HCT116 (cell line): ENCODE measurements around the gene MTA2. TPM values are rescaled to one million over a fixed set of nuclear protein-coding genes. Genes with fewer than 3 reads are reported as not detected.

ENCODE experiments used
- ATAC-seq: fragments of 200-7000 bp; cut with Tn5 transposase; 2 replicates; pipeline ENCODE4 v1.9.1; 2020; ENCODE audit warnings: mild to moderate bottlenecking, moderate library complexity
- BruUV-seq: library from RNA; stranded (reverse); fragments of 400-500 nt; replicated peaks from 2 replicates; lab custom pipeline; 2021; lab: Mats Ljungman, UMichigan
- CTCF ChIA-PET: fragments of 300-600 bp; sonication (Branson Sonifier 250); formaldehyde crosslinking; loops from one replicate; lab custom pipeline; 2021; ENCODE audit warnings: antibody characterized with exemption; lab: Charles Lee
- POLR2A ChIA-PET: fragments of 300-600, 350-600 bp; sonication (Branson Sonifier 250); formaldehyde crosslinking; loops from one replicate; lab custom pipeline; 2021; ENCODE audit warnings: antibody characterized with exemption; lab: Charles Lee
- RAD21 ChIA-PET, 2 experiments: fragments of 300-600 bp; sonication (Branson Sonifier 250); formaldehyde crosslinking; loops; one replicate each; lab custom pipeline; 2023; ENCODE audit warnings: low total read pairs in 2 of 2; ENCODE audit not compliant: uncharacterized antibody in 2 of 2, unreplicated experiment in 2 of 2, low non-redundant PET in 1 of 2; lab: Charles Lee
- DNase-seq: peaks from one replicate; pipeline ENCODE4 v3.0.0-alpha.2; 2010; ENCODE audit warnings: low read depth, low spot score
- H2AFZ ChIP-seq: fragments of 200-600 bp; shearing (Covaris generic), sonication (generic); 2 replicates; pipeline ENCODE4 v1.6.1; 2017; ENCODE audit warnings: low read depth, mixed run types, mixed read lengths, antibody characterized with exemption, low read length; ENCODE audit not compliant: poor library complexity, severe bottlenecking
- H3K27ac ChIP-seq: 2 replicates; pipeline ENCODE4 v1.5.1; 2012; ENCODE audit warnings: low read depth, low read length
- H3K27me3 ChIP-seq: fragments of 200-600 bp; sonication (generic); 2 replicates; pipeline ENCODE4 v1.6.1; 2016; ENCODE audit warnings: mixed run types, low read length, mixed read lengths; ENCODE audit not compliant: insufficient read depth
- H3K36me3 ChIP-seq, 2 experiments: fragments of 200-500 bp in 1 of 2; fragments of 200-600 bp in 1 of 2; sonication (Bioruptor generic) in 1 of 2; sonication (generic) in 1 of 2; 2 replicates each; pipeline versions ENCODE4 v1.5.1 to v1.6.1; 2014 to 2016; ENCODE audit warnings: low read length in 2 of 2, inconsistent platforms in 1 of 2, mixed read lengths in 1 of 2, mixed run types in 1 of 2; ENCODE audit not compliant: insufficient read depth in 2 of 2, control insufficient read depth in 1 of 2
- H3K4me1 ChIP-seq, 2 experiments: fragments of 200-600 bp in 1 of 2; sonication (generic) in 1 of 2; 2 replicates each; pipeline versions ENCODE4 v1.5.1 to v1.6.1; 2012 to 2017; ENCODE audit warnings: low read length in 2 of 2, inconsistent platforms in 1 of 2, mild to moderate bottlenecking in 1 of 2, mixed read lengths in 1 of 2, mixed run types in 1 of 2, moderate library complexity in 1 of 2; ENCODE audit not compliant: insufficient read depth in 2 of 2, control insufficient read depth in 1 of 2
- H3K4me2 ChIP-seq: fragments of 200-600 bp; sonication (generic); 2 replicates; pipeline ENCODE4 v1.6.1; 2017; ENCODE audit warnings: mixed run types, low read length, mixed read lengths
- H3K4me3 ChIP-seq, 2 experiments: fragments of 200-600 bp in 1 of 2; sonication (generic) in 1 of 2; replicated peaks in 1 of 2; 2 replicates each; pipeline ENCODE4 v1.5.1; 2011 to 2016; ENCODE audit warnings: low read length in 2 of 2, control low read depth in 1 of 2, low read depth in 1 of 2, mild to moderate bottlenecking in 1 of 2, mixed read lengths in 1 of 2, mixed run types in 1 of 2
- H3K79me2 ChIP-seq: fragments of 200-600 bp; sonication (generic); 2 replicates; pipeline ENCODE4 v1.6.1; 2017; ENCODE audit warnings: mild to moderate bottlenecking, mixed run types, low read length, moderate library complexity, mixed read lengths; ENCODE audit not compliant: insufficient read depth
- H3K9ac ChIP-seq: fragments of 200-600 bp; sonication (generic); 2 replicates; pipeline ENCODE4 v1.6.1; 2016; ENCODE audit warnings: low read length, mixed read lengths
- H3K9me2 ChIP-seq: fragments of 200-600 bp; sonication (generic), shearing (Covaris generic); 2 replicates; pipeline ENCODE4 v1.6.1; 2017; ENCODE audit warnings: mixed run types, mild to moderate bottlenecking, moderate library complexity; ENCODE audit not compliant: insufficient read depth
- H3K9me3 ChIP-seq, 2 experiments: fragments of 200-500 bp in 1 of 2; fragments of 200-600 bp in 1 of 2; sonication (Bioruptor generic) in 1 of 2; sonication (generic) in 1 of 2; 2 replicates each; pipeline ENCODE4 v1.6.1; 2014 to 2017; ENCODE audit warnings: low read length in 2 of 2, mixed read lengths in 2 of 2, inconsistent platforms in 1 of 2, low read depth in 1 of 2, mild to moderate bottlenecking in 1 of 2, mixed run types in 1 of 2, moderate library complexity in 1 of 2; ENCODE audit not compliant: control insufficient read depth in 1 of 2, insufficient read depth in 1 of 2
- H4K20me1 ChIP-seq: fragments of 200-600 bp; sonication (generic), shearing (Covaris generic); 2 replicates; pipeline ENCODE4 v1.6.1; 2017; ENCODE audit warnings: mixed run types, mild to moderate bottlenecking, moderate library complexity; ENCODE audit not compliant: insufficient read depth
- EZH2phosphoT487 ChIP-seq: fragments of 200-600 bp; IDR thresholded peaks from 2 replicates; pipeline ENCODE4 v1.6.1; 2018; ENCODE audit warnings: antibody characterized with exemption, borderline replicate concordance
- FOSL1 ChIP-seq: IDR thresholded peaks from 2 replicates; pipeline ENCODE4 v1.6.1; 2012; ENCODE audit warnings: low read depth
- JUND ChIP-seq: IDR thresholded peaks from 2 replicates; pipeline ENCODE4 v1.6.1; 2012
- POLR2A ChIP-seq: IDR thresholded peaks from 2 replicates; pipeline ENCODE4 v1.7.0; 2011; ENCODE audit warnings: borderline replicate concordance; ENCODE audit not compliant: insufficient read depth, insufficient read length; ENCODE audit errors: extremely low read depth
- SIN3A ChIP-seq: IDR thresholded peaks from 2 replicates; pipeline ENCODE4 v1.6.1; 2012; ENCODE audit warnings: low read depth
- ZNF274 ChIP-seq: fragments of 200-500 bp; sonication (Bioruptor generic); IDR thresholded peaks from 2 replicates; pipeline ENCODE4 v1.6.1; 2014; ENCODE audit warnings: mild to moderate bottlenecking, low read depth, low read length, inconsistent platforms
- intact Hi-C: fragments of 100-400 bp; cut with micrococcal nuclease; formaldehyde crosslinking; loops from 2 replicates; pipeline ENCODE4 v1.10.0; 2022
- total RNA-seq: library from RNA; stranded (reverse); gene quantifications from one replicate; pipeline ENCODE4 v1.2.1, GENCODE V29; 2021; ENCODE audit not compliant: unreplicated experiment
- TF ChIP-seq, protein P1 (sequence below): IDR thresholded peaks from 2 replicates; pipeline ENCODE4 v1.6.1; 2012; ENCODE audit warnings: low read depth
- TF ChIP-seq, protein P2 (sequence below): IDR thresholded peaks from 2 replicates; pipeline ENCODE4 v1.6.1; 2012

Gene MTA2
- total RNA-seq, 1 experiment from 2014 or later = 98.9 TPM

DNA sequence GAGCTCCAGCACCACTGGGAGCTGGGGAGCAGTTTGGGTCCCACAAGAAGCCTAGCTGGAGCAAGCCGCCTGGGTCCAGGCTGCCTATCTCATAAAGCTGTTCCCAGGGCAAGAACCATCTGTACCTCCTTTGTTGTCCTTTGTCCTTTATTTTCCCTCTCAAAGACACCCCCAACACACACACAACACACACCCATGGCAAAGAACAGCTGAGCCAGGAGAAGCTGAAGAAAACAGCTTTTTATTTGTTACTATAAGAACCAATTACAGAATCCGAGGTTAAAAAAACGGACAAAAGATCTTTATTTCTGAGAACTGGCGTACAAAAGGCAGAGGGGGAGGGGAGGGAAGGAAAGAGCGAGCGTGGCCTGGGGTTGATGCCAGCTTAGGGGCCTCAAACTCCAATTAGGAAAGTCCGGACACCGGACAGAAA, 8.7 kb downstream of the MTA2 start:
- peaks cover 61% of the 10 kb centered on the region for H3K79me2 ChIP-seq
- POLR2A ChIA-PET = interaction anchor here (1.1 to 3.6 kb wide), 8 partner anchors 9 to 263 kb away, joined by 3 to 52 read pairs (median 9); partner anchors contain the start of genes C11orf98, CSKMT, EEF1G and MTA2

More for the DNA sequence above, 8.7 kb downstream of the MTA2 start:
- no peaks in the 10 kb centered on the region for H3K9me3 ChIP-seq
- no peaks in the 10 kb centered on the region for H4K20me1 ChIP-seq
- no peak for ATAC-seq
- no peak overlapping the region; a peak in 1 of 4 replicates for H3K4me3 ChIP-seq
- DNase-seq = no peak
- no peaks in the 10 kb centered on the region for H3K9me2 ChIP-seq
- no TSS peak for BruUV-seq
- peaks cover 21 to 36% of the 10 kb centered on the region in 2 experiments for H3K4me1 ChIP-seq
- ChIA-PET CTCF (interaction anchor here (2.3 to 2.9 kb wide), 4 partner anchors 9 to 168 kb away, joined by 11 to 20 read pairs (median 14); partner anchors contain the start of genes B3GAT3, EML3 and MTA2), RAD21 (interaction anchor here in 1 of 2 experiments (1.3 kb wide), 1 partner anchor 8 kb away, joined by 4 read pairs; the partner anchor contains the start of gene MTA2)
- H3K9ac ChIP-seq = no peak overlapping the region
- intact Hi-C loops = loop anchor here (5.0 kb wide), 2 partner anchors 59 to 79 kb away; partner anchors contain the start of genes INTS5, LBHD1 and UQCC3
- peaks cover 41 to 54% of the 10 kb centered on the region in 2 experiments; a peak in 3 of 4 replicates for H3K36me3 ChIP-seq
- H3K27me3 ChIP-seq = no peaks in the 10 kb centered on the region
- H3K27ac ChIP-seq = peak overlapping the region; percentile 74
- H3K4me2 ChIP-seq = peak overlapping the region; percentile 86
- TF ChIP-seq JUND = no peak
- no peak for TF ChIP-seq FOSL1
- no peak for TF ChIP-seq POLR2A
- TF ChIP-seq, protein P1, sequence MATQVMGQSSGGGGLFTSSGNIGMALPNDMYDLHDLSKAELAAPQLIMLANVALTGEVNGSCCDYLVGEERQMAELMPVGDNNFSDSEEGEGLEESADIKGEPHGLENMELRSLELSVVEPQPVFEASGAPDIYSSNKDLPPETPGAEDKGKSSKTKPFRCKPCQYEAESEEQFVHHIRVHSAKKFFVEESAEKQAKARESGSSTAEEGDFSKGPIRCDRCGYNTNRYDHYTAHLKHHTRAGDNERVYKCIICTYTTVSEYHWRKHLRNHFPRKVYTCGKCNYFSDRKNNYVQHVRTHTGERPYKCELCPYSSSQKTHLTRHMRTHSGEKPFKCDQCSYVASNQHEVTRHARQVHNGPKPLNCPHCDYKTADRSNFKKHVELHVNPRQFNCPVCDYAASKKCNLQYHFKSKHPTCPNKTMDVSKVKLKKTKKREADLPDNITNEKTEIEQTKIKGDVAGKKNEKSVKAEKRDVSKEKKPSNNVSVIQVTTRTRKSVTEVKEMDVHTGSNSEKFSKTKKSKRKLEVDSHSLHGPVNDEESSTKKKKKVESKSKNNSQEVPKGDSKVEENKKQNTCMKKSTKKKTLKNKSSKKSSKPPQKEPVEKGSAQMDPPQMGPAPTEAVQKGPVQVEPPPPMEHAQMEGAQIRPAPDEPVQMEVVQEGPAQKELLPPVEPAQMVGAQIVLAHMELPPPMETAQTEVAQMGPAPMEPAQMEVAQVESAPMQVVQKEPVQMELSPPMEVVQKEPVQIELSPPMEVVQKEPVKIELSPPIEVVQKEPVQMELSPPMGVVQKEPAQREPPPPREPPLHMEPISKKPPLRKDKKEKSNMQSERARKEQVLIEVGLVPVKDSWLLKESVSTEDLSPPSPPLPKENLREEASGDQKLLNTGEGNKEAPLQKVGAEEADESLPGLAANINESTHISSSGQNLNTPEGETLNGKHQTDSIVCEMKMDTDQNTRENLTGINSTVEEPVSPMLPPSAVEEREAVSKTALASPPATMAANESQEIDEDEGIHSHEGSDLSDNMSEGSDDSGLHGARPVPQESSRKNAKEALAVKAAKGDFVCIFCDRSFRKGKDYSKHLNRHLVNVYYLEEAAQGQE = no peak
- TF ChIP-seq EZH2phosphoT487 = no peak
- no peak for TF ChIP-seq SIN3A
- TF ChIP-seq, protein P2, sequence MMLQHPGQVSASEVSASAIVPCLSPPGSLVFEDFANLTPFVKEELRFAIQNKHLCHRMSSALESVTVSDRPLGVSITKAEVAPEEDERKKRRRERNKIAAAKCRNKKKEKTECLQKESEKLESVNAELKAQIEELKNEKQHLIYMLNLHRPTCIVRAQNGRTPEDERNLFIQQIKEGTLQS = no peak
- TF ChIP-seq ZNF274 = no peak
- H2AFZ ChIP-seq = no peak overlapping the region
